Posterior cingulate gyrus (tissue), 11 donors: Measurements from ENCODE around the gene ZNF502.

Experiments used
- DNase-seq, 10 donors: peaks; one replicate each; pipeline versions ENCODE4 v3.0.0 to v3.0.0-alpha.2; 2020 to 2021; ENCODE audit warnings: mixed read lengths in 3 of 10
- intact Hi-C: fragments of 100-400 bp; cut with DNase I; formaldehyde crosslinking; loops from one replicate; pipeline ENCODE4 v1.15.1; 2023

Gene ZNF502

GRCh38 chr3:44762690-44763089, 50.2 kb downstream of the ZNF502 start:
- no peak for DNase-seq
- intact Hi-C loops: loop anchor here (1.0 to 10.0 kb wide), 3 partner anchors 33 to 438 kb away; partner anchors contain the start of genes TMEM42 and ZNF501

DNA sequence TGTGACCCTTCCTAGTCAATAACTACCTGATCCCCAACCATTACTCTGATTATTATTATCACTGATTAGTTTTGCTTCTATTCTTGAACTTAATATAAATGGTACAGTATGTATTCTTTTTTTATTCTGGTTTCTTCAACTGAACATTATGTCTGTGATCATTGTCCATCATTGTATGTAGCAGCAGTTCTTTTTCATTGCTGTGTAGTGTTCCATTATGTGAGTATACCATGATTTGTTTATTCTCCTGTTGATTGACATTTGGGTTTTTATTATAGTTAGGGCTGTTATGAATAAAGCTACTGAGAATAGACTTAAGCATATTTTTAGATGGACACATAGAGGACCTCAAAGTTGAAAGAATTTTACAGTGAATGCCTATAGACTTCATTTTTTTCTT, 51.8 kb downstream of the ZNF502 start:
- DNase-seq: no peak
- intact Hi-C loops: loop anchor here (5.0 to 10.0 kb wide), 2 partner anchors 98 to 439 kb away; partner anchors contain the start of gene TMEM42

GRCh38 chr3:44771424-44772098, 59.1 kb downstream of the ZNF502 start:
- intact Hi-C loops: no loop called here
- no peak for DNase-seq

- DNase-seq: no peak
- intact Hi-C loops: no loop called here
Observed at GRCh38 chr3:44772099-44772442, 59.6 kb downstream of the ZNF502 start.
